GM21576 (cell line): ENCODE measurements around the gene KCNJ5.
A peak's percentile ranks its signal among the peaks of the same experiment; 100 is the strongest.

Experiments
- ATAC-seq: cut with Tn5 transposase; IDR thresholded peaks from one replicate; pipeline ENCODE4 v1.9.1; 2021; ENCODE audit warnings: mild to moderate bottlenecking, moderate library complexity; ENCODE audit not compliant: unreplicated experiment

KCNJ5 gene

DNA sequence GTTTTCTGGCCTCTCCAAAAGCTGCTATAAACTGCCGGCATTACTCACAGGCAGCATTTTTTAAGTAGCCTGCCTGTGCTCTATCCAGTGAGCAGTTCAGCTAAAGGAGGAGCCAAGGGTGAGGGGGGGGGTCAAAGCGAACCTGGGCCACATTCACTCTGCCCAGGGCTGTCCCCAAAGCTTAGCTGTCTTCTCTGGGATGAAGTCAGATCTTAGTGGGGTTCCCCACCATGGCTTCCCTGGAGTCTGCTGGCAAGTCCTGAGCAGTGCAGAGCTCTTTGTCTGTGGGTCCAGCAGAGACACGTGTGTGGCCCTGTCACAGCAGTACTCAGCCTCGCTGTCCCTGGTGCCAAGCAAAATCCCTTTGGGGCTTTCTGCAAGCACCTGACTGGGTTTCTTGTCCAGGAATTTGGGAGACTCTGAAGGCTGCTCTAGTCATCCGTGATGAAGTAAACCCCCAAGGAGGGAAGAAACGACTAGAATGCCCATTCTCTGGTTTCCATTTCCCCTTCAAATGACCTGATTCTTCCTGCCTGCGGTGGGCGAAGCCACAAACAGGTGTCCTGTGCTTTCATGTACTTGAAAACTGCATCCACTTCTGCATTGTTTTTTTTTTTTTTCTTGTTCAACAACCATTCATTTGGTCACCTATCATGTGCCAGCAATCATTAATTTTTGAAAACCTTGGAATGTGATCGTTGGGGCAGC, 2.6 kb downstream of the KCNJ5 start:
- ATAC-seq: peak; percentile 87

DNA sequence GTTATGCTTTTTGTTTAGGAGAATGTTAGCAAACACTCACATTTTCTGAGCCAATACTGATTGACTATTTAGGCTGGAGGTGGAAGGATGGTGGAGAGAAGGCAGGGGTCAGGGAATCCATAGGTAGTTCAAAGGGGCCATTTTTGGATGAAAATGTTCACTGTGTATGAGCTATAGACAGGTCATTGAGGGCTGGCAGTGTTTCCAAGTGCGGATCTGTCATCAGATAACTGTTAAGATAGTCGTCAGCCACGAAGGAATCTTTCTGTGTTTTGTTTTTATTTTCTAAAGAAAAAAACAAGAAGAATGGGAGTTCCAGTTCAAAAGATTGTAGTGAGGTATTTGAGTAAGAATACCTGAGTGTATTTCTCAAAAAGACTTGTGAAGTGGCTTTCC, 3.1 kb downstream of the KCNJ5 start:
- no peak for ATAC-seq

DNA sequence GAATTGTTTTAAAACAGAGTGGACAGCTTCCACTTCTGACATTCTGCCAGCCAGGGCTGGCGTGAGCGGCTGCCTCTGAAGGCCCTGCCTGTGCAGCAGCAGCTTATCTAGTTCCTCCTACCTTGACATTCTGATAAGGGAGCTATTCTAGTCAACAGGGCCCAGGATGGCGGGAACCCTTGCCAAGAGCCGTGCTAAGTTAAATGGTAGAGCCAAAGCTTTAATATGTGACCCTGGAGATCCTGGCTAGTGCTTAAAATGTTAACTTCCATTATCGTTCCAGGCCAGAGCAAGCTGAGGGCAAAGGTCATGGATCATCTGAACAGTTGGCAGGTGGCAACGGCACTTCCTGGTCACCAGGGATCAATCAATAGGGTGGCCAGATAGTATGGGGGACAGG, 3.5 kb downstream of the KCNJ5 start:
- ATAC-seq: no peak

GRCh38 chr11:128895526-128895925, 4.4 kb downstream of the KCNJ5 start:
- no peak for ATAC-seq

DNA sequence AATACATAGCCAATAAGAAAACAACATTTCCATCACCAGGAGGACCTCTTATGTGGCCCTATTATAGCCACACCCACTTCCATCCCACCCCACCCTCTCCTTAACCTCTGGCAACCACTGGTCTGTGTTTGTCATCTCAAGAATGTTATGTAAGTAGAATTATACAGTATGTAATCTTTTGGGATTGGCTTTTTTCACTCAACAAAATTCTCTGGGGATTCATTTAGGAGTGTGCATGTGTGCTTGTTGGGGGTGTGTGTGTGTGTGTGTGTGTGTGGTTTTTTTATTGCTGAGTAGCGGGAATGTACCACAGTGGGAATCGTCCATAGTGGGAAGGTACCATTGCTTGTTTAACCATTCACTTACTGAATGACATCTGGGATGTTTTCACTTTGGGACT, 5.2 kb downstream of the KCNJ5 start:
- no peak for ATAC-seq

- no peak for ATAC-seq
Observed at GRCh38 chr11:128897826-128898225, 6.7 kb downstream of the KCNJ5 start.

DNA sequence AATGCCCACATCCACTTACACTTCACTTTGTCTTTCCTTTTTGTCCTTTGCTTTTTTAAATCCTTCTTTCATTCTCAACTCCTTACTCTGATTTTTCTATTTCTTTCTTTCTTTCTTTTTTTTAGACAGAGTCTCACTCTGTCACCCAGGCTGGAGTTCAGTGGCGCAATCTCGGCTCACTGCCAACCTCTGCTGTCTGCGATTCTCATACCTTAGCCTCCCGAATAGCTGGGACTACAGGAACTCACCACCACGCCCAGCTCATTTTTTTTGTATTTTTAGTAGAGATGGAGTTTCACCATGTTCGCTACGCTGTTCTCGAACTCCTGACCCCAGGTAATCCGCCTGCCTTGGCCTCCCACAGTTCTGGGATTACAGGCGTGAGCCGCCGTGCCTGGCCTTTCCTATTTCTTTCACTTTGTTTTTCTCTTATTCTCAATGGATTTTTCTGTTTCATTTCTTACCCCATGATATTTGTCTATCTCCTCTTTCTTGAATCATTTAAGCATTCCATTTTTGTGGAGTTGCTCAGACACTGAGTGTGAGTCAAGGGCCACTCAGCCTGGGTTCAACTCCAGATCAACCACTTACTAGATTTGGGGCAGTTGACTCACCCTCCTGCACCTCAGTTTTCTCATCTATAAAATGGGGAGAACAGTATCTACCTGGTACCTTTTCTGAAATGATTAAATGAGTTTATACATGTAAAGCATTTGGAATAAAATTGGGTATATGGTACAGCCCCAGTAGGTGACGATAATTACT, 7.6 kb downstream of the KCNJ5 start:
- ATAC-seq: no peak

GRCh38 chr11:128900468-128900867, 9.3 kb downstream of the KCNJ5 start:
- no peak for ATAC-seq

DNA sequence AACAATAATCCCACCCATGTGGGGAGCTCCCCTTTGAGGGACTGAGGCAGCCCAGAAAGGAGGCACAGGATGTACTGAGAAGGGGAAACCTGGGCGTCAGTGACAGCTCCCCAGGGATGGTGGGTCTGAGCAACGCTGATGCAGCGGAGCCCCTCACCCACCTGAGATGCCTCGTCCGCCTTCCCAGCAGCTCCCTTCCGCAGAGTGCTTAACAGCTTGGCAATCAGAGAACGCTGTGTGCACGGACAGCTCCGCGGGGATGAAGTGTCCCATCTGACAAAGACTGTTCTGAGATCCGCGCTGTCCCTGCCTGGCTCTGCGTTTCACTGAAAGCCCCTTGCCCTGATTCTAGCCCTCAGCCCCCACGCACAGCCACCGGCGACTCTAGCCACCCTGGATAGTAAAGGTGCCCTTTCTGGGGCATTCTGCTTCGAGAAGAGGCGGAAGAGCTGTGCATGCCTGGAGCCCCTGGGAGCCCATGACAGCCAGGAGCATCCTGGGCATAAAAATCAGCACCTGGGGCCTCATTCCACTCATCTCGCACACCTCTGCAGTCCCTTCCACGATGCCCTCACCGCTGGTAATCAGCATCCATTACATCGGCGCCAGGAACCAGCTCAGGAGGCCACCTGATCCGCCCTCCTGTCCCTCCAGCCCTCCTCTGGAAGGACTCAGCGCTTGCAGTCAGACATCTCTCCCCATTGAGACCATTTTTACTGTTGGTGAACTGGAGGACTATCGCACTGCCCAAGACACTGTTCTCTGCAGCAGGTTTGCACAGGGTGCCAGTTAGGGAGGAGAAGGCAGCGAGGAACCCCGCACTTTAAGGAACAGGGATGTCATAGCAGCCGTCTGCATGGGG, 10.7 kb downstream of the KCNJ5 start:
- no peak for ATAC-seq

GRCh38 chr11:128902515-128903066, 11.4 kb downstream of the KCNJ5 start:
- no peak for ATAC-seq

GRCh38 chr11:128903248-128904061, 12.3 kb downstream of the KCNJ5 start:
- ATAC-seq: no peak

GRCh38 chr11:128904303-128904655, 13.1 kb downstream of the KCNJ5 start:
- ATAC-seq: no peak

- peak; percentile 40 for ATAC-seq
Observed at GRCh38 chr11:128904656-128905344, 13.6 kb downstream of the KCNJ5 start.

- peak; percentile 44 for ATAC-seq
Observed at GRCh38 chr11:128905345-128906184, 14.4 kb downstream of the KCNJ5 start.

DNA sequence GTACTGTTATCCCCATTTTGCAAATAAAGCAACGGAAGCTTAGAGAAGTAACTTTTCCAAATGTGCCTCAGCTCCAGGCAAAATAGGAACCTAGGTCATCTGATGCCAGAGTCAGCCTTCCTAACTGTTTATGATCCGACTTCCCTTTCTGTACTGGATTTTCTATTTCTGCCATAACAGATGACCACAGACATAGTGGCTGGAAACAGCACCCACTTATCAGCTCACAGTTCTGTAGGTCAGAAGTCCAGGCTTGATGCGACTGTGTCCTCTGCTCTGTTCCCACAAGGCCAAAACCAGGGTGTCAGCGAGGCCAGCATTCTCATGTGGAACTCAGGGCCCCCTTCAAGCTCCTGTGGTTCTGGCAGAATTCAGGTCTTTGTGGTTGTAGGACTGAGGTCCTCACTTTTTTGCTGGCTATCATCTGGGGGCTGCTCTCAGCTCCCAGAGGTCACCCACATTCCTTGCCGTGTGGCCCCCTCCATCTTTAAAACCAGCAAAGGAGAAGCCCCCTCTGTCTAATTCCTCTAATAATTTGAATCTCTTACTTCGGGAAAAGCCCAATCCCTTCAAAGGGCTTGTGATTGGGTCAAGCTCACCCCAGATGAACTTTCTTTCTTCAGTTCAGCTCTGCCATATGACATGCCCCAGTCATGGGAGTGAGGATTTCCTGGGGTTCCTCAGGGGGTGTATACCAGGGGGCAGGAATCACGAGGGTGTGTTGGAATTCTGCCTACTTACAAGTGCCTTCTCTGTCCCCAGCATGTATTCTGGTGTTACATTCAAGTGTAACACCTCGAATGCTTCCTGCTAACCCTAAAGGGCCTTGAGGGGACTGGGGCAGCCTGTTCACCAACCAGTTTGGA, 15.3 kb downstream of the KCNJ5 start:
- ATAC-seq: no peak

DNA sequence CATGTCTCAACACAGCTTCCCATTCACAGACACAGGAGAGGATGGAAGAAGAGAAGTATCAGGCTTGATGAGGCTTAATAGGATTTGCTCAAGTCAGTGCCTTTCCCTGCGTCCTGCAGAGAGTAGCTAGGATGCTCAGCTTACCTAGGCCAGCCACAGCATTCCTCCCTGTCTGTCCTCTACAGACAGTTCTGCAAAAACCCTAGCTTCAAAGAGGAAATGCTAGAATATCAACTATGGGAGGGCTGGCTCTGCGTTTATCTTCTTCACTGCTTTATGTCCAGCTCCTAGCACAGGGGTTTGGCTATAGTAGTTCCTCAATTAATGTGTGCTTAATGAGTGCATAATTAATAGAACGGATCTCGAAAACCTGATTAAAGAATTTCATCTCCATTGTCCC, 16.4 kb downstream of the KCNJ5 start:
- ATAC-seq: no peak

DNA sequence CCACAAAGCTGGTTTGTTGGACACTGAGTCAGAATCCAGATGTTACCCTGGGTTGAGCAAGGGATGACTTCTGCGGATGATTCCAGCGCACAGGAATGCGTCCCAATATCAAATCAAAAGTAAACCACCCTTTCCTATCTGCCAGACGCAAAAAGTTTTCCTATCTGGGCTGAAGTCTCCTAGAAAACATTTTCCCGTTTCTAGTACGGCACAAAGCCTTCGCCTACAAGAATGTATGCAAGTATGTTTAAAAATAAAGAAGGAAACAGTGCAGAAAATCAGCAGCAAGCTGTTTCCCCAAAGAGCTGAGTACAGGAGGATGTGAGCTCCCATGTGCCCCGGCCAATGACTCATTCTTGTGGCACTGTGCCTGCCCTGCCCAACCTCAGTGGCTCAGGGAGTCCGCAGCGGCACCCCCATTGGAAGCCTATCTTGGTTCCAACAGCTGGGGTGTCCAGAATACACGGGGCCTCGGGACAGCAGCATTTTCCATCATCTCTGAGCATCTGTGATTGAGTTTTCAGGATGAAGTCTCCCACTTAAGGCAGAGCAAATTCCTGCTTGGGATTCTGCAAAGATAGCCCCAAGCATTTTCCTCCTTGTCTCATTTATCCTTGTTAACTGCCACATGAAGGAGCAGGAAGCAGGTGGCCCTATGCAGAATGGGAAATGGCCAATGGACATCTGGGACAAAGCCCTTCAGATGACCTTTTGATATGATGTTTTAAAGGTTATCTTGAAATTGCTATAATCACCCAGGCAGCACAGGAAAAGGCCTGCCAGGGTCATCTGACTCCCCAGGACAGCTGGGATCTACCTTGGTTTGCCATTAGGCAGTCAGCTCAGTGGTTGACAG, 17.5 kb downstream of the KCNJ5 start:
- ATAC-seq: no peak
